GF-D8 (cell line): ENCODE measurements around the gene PUS1.

ENCODE experiments used
- DNase-seq: peaks from one replicate; lab custom pipeline; 2025; lab: John Stamatoyannopoulos, UW

The PUS1 gene

DNA sequence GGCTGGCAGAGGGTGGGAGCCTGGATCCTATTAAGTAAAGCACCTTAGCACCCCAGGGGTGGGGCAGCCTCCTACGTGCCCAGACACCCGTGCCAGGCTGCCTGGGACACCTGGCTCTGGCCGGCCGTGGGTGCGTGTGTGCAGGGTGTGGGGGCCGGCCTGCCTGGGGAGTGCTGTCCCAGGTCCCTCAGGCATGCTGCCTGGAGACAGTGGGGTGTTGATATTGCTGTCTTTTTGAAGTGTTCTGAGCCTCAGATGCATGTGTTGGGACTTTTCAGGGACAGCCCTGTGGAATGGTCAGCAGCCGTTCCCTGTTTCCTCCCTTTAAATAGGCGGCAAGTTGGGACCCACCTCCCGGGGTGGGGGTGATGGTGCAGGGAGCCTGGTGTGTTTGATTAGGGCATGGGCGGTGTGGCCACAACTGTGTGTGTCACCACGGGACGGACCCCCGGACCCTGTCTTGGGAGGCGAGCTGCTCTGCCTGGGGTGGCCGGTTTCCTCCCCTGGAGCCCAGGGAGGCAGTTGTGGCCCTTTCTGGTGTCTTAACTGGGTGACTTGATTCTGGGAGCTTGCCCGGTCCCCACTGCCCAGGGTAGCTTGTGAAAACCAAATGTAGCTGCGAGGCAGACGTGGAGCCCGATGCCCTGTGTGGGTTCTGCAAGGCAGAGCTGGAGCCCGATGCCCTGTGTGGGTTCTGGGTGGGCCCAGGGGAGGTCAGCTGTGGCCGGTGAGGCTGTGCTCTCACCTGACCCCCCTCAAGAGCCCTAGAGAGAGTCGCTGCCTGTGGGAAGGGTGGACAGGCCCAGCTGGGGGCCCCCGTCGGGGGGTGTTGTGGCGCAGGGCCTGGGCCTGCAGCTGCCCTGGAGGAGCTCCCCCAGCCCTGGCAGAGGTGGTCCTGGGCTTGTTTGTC, 26.5 kb upstream of the PUS1 start:
- DNase-seq: no peak

DNA sequence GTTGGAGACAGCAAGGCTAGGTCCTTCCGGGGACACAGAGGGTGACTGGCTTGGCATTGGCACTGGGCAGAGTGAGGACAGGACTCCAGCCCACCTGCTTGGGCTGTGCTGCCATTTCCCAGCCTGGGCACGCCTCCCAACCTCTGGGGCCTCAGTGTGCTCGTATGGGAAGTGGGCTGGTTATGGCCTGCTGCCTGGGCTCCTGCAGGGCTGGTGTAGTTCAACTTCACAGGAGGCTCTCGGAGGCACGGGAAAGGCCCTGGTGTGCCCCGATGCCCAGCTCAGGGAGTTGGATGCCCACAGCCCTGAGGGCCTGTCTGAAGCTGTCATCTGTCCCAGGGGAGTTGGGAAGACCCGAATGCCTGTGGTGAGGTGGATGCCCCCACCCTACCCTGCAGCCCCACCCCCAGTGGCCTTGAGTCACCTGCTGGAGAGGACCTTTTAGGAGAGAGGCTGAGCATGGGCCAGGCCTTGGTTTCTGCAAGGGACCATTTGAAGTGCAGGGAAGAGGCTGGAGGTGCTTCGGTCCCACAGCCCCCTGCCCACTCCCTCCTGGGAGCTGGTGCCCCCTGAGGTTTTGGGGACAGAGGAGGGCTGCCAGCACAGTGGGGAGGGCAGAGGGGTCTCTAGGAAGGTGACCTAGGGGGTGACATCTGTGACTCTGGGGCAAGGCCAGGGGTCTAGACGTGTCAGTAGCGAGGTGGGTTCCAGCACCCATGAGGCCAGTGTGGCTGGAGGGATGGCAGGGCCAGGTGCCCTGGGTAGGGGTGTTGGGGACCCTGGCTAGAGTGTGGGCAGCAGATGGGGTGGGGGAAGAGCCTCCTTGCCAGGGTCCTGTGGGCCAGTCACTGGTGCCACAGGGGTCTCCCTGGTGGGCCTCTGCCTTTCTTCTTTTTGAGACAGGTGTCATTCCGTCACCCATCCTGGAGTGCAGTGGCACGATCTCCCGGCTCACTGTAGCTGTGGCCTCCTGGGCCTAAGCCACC, 25.5 kb upstream of the PUS1 start:
- DNase-seq: no peak

DNA sequence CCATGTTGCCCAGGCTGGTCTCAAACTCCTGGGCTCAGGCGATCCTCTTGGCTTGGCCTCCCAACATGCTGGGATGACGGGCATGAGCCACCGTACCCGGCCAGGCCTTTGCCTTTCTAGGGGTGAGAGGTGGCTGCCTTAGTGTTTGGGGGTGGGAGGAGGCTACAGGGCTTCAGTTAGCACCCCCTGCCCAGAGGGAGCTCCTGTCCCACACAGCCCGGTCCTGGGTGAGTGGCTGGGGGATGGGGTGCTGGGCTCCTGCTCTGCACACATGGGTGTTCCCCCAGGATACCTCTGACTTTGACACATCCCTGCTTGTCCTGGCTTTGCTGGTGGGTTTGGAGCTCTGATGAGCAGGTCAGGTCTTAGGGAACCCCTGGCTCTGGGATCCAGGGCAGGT, 24.7 kb upstream of the PUS1 start:
- DNase-seq: no peak

DNA sequence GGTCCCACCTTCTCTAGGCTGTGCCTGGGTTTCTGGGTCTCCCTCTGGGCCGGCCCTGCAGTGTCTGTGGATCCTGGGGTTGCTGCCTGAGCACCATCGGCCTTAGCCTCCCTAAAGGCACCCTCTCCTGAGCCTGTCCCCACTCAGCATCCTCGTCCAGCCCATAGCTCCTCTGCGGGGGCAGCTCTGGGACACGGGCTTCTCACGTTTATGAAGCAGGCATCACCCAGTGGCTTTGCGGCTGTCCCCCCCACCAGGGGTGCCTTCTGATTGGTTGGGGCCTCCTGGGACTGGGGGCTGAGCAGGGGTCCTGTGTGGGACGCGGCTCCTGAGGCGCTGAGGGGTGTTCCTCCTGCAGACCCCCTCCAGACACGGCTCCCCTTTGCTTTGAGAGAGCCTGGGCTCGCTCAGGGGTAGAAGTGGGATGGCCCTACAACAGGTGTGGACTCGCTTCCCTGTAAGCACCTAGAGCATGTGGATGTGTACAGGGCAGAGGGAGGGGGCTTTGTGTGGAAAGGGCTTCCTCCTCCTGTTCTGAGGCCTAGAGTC, 23.9 kb upstream of the PUS1 start:
- DNase-seq: no peak

DNA sequence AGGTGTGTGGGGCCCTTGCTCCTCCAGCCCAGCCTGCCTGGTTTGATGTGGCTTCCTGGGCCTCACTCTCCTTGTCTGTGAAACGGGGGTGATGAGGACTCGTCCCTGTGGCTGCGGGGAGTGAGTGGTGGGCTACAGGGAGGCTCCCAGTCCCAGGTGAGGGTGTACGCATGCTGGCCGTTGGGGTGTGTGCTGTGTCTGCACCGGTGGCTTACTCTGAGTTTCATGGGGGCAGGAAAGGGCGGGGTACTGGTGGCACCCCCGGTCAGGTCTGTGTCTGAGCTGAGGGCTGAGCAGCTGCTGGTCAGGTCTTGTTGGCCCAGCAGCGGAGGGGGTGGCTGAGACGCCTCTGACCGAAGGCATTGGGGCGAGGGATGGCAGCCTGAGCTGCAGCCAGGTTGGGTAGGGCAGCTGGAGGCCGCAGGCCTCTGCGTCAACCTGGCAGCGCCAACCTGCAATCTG, 23.4 kb upstream of the PUS1 start:
- DNase-seq: no peak

DNA sequence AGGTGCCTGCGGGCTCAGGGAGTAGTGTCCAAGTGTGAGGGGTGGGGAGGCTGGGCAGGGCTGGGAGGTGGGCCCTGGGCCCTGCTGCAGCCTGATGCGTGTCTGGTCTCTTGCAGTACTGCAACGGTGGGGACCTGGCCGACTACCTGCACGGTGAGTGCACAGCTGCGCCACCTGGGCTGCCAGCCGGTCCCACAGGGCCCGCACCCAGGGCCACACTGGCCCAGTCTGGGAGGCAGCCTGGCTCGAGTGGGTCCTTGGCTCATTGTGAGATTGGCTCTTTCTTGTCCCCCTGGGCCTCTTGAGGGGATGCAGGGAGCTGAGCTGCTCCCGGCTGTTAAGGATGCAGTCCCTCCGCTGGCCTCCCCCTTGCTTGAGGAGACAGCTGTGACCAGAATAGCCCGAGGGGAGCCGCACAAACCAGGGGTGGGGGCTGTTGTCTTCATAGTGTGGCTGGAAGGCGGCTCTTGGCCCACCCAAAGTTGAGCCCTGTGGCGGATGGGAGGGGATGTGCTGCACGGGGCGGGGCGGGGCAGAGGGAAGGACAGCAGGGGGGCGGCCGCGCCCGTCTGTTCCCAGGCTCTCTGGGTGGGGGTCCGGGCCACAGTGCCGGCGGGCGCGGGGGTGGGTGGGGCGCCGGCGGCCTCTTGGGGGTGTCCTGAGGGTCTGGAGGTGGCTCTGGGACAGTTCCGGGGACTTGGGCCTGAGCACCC, 21.5 kb upstream of the PUS1 start:
- no peak for DNase-seq

DNA sequence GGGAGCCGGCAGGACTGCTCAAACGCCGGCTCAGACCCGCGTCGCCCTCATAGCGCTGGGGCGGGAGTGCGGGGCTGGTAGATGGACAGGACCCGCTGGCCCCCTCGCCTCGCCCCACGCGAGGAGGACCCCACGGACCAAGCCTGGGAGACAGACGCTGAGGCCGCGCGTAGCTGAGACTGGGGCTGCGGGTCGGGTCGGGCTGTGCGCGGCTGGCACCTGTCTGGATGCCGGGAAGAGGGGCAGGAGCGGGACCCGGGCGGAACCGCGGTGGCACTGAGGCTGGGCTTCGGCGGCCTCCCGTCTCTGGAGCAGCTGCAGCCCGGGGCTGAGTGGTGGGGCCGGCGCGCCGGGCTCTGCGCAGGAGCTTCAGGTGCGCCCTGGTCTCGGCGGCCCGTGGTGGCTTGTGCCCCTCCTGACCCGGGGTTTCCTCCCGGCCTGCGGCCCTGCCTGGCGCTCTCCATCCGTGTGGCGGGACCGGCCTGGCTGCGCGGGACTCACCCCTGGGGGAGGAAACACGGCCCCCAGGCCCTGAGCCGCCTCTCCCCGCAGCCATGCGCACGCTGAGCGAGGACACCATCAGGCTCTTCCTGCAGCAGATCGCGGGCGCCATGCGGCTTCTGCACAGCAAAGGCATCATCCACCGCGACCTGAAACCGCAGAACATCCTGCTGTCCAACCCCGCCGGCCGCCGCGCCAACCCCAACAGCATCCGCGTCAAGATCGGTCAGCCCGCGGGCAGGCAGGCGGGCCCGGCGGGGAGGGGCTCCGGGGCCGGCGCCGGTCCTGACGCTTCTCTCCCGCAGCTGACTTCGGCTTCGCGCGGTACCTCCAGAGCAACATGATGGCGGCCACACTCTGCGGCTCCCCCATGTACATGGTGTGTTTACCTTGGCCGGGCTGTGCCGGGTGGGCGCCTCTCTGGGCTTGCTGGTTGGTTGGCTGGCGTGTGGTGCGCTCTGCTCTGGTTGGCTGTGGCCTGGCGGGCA, 20.7 kb upstream of the PUS1 start:
- DNase-seq: no peak

DNA sequence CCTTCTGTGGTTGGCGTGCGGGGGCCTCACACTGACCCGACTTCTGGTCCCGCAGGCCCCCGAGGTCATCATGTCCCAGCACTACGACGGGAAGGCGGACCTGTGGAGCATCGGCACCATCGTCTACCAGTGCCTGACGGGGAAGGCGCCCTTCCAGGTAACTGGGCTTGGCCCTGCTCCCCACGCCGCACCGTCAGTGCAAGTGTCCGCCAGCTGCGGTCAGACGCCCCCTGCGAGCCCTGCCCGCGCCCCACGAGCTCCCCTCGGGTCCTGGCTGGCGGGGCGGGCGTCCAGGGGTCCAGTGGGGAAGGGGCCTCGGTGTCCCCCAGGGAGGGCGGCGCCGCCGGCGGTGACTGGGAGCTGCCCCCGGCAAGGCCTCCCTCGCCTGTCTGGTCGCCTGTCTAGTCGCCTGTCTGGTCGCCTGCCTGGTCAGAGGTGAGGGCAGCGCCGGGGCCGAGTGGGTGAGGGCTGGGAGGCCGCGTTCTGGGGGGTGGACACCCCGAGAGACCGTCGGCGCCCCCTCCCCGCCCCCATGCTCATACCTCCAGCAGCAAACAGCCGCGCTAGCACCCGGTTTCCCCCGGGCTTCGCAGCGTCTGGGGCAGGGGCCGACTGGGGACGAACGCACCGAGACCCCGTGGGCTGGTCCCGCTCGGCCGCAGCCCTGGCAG, 19.9 kb upstream of the PUS1 start:
- DNase-seq: no peak

DNA sequence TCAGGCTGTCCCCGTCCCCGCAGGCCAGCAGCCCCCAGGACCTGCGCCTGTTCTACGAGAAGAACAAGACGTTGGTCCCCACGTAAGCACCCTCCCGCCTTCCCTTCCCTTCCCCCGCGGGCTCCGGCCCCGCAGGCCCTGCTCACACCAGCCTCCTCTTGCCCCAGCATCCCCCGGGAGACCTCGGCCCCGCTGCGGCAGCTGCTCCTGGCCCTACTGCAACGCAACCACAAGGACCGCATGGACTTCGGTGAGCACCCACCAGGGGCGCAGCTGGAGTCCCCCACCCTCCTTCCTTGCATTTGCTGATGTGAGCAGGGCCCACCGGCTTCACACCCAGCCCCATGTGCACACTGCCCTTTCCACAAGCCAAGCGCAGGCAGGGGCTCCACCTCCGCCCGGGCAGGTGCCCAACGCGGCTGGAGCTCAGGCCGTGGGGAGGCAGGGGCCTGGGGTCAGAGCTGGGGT, 19.3 kb upstream of the PUS1 start:
- no peak for DNase-seq

DNA sequence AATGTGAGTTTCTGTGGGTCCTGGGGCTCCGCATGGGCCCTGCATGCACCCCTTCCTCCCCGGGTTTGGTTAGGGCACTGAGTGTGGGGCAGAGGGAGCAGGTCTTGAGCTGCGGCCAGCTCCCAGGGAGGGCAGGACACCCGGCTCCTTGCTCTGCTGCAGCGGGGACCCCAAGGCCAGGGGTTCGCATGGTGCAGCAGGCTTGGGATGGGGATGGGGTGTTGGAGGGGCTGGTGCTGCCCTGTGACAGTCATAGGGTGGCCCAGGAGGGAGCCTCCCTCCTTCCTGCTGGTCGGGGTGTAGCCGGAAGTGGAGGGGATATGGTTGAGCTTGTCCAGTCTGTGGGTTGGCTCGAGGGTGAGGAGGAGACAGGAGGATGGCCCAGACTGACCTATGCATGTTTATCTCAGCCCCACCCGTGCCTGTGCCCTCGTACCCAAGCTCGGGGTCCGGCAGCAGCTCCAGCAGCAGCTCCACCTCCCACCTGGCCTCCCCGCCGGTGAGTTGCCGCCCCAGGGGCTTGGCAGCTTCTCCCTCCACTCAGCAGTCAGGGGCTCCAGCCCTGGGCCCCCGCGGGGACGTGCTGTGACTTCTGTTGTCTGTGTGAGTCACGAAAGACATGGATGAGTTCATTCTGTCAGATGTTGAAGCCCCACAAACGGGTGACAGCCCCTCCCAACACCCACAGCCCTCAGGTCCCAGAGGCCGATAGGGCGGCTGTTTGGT, 18.6 kb upstream of the PUS1 start:
- DNase-seq: no peak

DNA sequence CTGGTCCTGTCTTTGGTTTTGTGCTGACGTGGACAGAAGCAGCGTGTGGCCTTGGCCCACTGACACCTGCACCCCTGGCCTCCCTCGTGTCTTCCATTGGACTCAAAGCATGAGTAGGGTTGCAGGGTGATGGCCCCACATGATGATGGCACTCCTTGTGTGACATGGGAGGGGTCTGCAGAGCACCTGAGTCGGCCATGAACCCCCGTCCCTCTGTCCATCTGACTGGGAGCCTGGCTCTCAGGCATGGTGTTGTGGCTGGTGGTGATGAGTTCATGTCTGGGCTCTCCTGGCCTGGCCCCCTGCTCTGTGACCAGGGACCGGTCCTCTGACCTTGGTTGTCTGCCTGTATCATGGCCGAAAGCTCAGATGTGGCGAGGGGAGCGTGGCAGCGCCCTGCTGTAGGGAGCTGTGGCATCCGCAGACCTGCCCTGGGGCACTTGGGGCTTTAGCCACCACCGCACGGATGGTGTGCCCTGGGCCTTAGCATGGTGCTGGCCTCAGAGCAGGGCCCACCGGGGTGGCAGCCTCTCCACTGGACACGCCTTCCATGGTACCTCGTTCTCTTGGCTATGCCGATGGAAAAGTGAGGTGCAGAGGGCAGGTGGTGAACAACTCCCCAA, 17.9 kb upstream of the PUS1 start:
- no peak for DNase-seq

DNA sequence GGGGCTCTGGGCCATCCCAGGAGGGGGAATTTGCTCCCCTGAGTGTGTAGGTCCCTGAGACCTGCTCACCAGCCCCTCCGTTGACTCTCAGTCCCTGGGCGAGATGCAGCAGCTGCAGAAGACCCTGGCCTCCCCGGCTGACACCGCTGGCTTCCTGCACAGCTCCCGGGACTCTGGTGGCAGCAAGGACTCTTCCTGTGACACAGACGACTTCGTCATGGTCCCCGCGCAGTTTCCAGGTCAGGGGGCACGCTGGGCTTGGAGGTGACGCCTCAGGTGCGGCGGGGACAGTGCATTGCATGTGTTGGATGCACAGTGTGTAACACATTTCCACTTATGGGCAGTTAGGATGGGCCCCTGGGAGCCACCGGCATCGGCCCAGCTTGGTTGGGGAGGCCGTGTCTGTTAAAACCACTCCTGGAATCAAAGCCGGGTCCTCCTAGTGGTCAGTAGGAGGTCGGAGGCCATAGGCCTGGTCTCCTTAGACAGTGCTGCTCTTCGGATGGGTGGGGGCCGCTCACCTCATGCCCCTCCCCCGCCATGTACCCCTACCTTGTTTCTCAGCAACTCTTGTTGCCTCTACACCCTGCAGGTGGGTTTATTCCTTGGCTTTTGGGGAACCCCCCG, 17.1 kb upstream of the PUS1 start:
- no peak for DNase-seq

DNA sequence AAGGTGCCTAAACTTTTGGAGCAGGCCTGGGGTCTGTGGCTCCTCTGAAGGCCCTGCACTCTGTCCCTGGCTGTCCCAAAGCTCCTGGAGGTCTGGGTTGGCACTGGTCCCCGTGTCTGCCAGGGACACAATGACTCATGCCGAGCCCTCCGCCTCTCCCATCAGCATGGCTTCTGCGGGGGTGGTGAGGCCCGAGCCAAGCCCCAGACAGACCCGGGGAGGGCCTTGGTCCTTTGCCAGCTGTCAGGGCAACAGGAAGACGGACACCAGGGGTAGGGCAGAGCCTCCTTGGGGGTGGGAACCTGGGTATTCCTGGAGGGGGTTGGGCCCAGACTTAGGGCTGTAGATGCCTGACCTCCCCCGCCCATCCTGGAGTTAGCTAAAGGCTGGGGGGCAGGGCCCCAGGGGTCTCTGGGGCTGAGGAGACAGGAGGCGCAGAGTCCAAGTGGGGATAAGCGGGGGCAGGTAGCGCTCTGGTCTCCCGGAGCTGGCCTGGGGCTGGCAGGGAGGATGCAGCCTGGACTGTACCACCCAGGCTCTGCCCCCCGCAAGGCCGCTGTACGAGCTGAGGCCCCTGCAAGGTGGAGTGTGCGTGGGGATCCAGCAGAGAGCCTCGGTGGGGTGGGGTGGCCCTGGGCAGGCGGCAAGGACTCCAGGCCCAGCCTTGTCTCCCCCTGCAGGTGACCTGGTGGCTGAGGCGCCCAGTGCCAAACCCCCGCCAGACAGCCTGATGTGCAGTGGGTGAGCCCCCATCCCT, 16.4 kb upstream of the PUS1 start:
- no peak for DNase-seq

DNA sequence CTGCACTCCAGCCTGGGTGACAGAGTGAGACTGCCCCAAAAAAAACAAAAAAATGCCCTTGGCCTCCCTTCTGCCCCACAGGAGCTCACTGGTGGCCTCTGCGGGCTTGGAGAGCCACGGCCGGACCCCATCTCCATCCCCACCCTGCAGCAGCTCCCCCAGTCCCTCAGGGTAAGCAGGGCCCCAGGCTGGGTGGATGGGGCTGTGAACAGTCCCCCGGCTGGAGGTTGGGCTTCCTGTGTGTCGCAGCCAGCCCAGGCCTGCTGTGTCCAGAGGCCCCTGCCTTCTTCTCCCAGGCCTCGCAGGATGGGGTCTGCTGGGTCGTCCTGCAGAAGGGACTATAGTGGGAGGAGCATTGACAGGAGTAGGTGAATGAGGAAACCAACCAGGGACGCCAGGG, 15.4 kb upstream of the PUS1 start:
- no peak for DNase-seq

DNA sequence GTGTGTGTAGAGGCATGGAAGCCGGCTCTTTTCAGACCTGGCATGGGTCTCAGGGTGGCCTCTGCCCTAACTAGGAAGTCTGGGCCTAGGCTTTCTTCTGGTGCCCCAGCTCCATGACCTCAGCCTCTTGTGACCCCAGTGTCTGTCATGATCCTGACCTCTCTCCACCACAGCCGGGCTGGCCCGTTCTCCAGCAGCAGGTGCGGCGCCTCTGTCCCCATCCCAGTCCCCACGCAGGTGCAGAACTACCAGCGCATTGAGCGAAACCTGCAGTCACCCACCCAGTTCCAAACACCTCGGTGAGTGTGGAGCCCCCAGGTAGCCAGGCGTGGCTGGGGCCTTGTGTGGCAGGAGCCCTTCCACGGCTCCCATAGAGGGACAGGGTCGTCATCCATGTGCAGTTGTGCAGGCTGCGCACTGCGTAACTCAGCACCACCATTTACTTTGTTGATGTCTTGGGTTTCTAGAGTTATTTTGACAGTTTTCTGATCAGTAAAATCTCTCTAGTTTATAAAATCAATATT, 14.8 kb upstream of the PUS1 start:
- DNase-seq: no peak

DNA sequence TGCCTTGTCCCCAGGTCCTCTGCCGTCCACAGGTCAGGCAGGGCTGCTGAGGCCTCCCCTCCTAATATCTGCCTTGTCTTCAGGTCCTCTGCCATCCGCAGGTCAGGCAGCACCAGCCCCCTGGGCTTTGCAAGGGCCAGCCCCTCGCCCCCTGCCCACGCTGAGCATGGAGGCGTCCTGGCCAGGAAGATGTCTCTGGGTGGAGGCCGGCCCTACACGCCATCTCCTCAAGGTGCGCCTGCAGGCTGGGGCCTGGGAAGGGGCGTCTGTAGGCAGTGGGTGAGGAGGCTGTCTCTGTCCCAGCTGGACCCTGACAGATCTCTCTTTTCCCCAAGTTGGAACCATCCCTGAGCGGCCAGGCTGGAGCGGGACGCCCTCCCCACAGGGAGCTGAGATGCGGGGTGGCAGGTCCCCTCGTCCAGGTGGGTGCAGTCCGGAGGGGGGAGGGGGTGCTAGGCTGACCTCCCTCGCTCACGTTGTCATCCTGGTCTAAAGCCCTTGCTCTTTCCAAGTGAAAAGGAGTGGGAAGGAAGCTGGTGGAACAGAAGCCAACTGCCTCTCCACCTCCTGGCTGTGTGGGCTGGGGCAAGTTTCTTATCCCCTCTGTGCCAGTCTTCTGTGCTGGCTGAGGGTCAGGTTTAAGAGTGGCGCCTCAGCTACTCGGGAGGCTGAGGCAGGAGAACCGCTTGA, 13.9 kb upstream of the PUS1 start:
- DNase-seq: no peak

DNA sequence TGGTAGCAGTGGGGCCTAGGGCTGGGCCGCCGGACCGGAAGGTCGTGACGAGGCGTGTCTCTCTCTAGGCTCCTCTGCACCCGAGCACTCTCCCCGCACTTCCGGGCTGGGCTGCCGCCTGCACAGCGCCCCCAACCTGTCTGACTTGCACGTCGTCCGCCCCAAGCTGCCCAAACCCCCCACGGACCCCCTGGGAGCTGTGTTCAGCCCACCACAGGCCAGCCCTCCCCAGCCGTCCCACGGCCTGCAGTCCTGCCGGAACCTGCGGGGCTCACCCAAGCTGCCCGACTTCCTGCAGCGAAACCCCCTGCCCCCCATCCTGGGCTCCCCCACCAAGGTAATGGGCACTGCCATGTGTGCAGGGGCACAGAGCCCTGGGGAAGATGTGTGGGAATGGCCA, 13.3 kb upstream of the PUS1 start:
- DNase-seq: no peak
